ENCODE results near the gene ATRNL1. TPM values are rescaled to one million over a fixed set of nuclear protein-coding genes. Genes with fewer than 3 reads are reported as not detected.

ATRNL1 gene
- total RNA-seq, 1 donor from 2014 or later: 24.2 TPM

DNA sequence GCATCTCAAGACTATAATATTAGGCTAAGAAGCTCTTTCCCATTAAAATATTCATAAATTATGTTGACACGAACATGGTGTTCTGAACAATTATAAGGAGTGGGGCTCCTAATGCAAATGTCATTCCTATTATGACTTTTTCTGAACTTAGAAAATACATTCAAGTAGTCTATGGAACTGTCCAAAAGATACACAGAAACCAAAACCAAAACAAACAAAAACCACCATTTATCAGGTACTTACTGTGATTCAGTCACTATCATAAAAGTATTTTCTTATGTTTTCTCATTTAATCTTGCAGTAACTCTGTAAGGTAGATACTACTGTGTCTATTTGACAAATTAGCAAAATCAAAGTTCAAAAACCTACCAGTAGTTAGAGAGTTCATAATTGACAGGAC, 773.0 kb downstream of the ATRNL1 start:
- no peak overlapping the region for H3K27ac Mint-ChIP-seq

GRCh38 chr10:115866691-115867090, 773.5 kb downstream of the ATRNL1 start:
- Mint-ChIP-seq H3K9me3 (ENCODE audit: low read depth) (no peaks in the 10 kb centered on the region), H3K36me3 (ENCODE audit: insufficient read depth) (no peaks in the 10 kb centered on the region), H3K4me1 (ENCODE audit: low read depth) (peaks cover under 1% of the 10 kb centered on the region), H3K27ac (no peak overlapping the region), H3K27me3 (peaks cover 7% of the 10 kb centered on the region), H3K4me3 (ENCODE audit: low read depth) (no peak overlapping the region)
- TF ChIP-seq, protein P1, sequence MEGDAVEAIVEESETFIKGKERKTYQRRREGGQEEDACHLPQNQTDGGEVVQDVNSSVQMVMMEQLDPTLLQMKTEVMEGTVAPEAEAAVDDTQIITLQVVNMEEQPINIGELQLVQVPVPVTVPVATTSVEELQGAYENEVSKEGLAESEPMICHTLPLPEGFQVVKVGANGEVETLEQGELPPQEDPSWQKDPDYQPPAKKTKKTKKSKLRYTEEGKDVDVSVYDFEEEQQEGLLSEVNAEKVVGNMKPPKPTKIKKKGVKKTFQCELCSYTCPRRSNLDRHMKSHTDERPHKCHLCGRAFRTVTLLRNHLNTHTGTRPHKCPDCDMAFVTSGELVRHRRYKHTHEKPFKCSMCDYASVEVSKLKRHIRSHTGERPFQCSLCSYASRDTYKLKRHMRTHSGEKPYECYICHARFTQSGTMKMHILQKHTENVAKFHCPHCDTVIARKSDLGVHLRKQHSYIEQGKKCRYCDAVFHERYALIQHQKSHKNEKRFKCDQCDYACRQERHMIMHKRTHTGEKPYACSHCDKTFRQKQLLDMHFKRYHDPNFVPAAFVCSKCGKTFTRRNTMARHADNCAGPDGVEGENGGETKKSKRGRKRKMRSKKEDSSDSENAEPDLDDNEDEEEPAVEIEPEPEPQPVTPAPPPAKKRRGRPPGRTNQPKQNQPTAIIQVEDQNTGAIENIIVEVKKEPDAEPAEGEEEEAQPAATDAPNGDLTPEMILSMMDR (IDR thresholded peaks at IDR 0.05; ENCODE audit: unreplicated experiment): no peak
- DNase-seq (ENCODE audit: low spot score, unreplicated experiment): no peak

More for the DNA sequence above, 773.0 kb downstream of the ATRNL1 start:
- Mint-ChIP-seq H3K4me1 (ENCODE audit: low read depth) (no peaks in the 10 kb centered on the region), H3K36me3 (ENCODE audit: insufficient read depth) (no peaks in the 10 kb centered on the region), H3K4me3 (ENCODE audit: low read depth) (no peak overlapping the region), H3K9me3 (ENCODE audit: low read depth) (no peaks in the 10 kb centered on the region), H3K27me3 (peaks cover 7% of the 10 kb centered on the region)
- TF ChIP-seq, protein P1 (IDR thresholded peaks at IDR 0.05; ENCODE audit: unreplicated experiment): no peak
- no peak for DNase-seq (ENCODE audit: low spot score, unreplicated experiment)

- no peak overlapping the region for H3K4me3 Mint-ChIP-seq (ENCODE audit: low read depth)
Measured at GRCh38 chr10:115867305-115867704, 774.1 kb downstream of the ATRNL1 start.

GRCh38 chr10:115871855-115872254, 778.7 kb downstream of the ATRNL1 start:
- no peak for DNase-seq (ENCODE audit: low spot score, unreplicated experiment)
- H3K9me3 Mint-ChIP-seq (ENCODE audit: low read depth): no peaks in the 10 kb centered on the region
- no peak overlapping the region for H3K27ac Mint-ChIP-seq
- TF ChIP-seq, protein P1 (IDR thresholded peaks at IDR 0.05; ENCODE audit: unreplicated experiment): no peak
- H3K27me3 Mint-ChIP-seq: peaks cover 26% of the 10 kb centered on the region
- peaks cover 14% of the 10 kb centered on the region for H3K4me1 Mint-ChIP-seq (ENCODE audit: low read depth)
- H3K36me3 Mint-ChIP-seq (ENCODE audit: insufficient read depth): no peaks in the 10 kb centered on the region
- H3K4me3 Mint-ChIP-seq (ENCODE audit: low read depth): no peak overlapping the region

More at GRCh38 chr10:115867305-115867704, 774.1 kb downstream of the ATRNL1 start:
- DNase-seq (ENCODE audit: low spot score, unreplicated experiment): no peak
- TF ChIP-seq, protein P1 (IDR thresholded peaks at IDR 0.05; ENCODE audit: unreplicated experiment): no peak
- Mint-ChIP-seq H3K27me3 (peaks cover 7% of the 10 kb centered on the region), H3K9me3 (ENCODE audit: low read depth) (no peaks in the 10 kb centered on the region), H3K4me1 (ENCODE audit: low read depth) (peaks cover 7% of the 10 kb centered on the region), H3K27ac (no peak overlapping the region), H3K36me3 (ENCODE audit: insufficient read depth) (no peaks in the 10 kb centered on the region)

DNA sequence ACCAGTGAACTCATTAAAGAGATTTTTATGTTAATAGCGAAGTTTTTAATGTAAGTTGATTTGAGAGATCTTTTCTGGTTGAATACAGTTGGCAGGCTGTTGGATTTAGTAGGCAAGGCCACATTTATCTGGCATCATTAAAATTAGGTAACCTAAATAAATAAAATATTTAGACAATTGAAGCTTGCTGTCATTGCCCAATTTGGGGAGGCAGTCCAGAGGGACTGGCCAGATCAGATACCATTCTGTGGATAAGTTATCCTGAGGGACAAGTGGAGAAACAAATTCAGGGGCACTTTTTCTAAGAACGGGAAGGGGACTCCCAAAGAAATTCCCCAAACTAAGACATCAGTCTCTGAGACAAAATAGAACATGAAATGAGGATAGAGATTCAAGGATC, 782.0 kb downstream of the ATRNL1 start:
- Mint-ChIP-seq H3K36me3 (ENCODE audit: insufficient read depth) (no peaks in the 10 kb centered on the region), H3K9me3 (ENCODE audit: low read depth) (no peaks in the 10 kb centered on the region), H3K27me3 (peaks cover 21% of the 10 kb centered on the region), H3K4me3 (ENCODE audit: low read depth) (no peak overlapping the region), H3K4me1 (ENCODE audit: low read depth) (peaks cover 17% of the 10 kb centered on the region), H3K27ac (no peak overlapping the region)
- TF ChIP-seq, protein P1 (IDR thresholded peaks at IDR 0.05; ENCODE audit: unreplicated experiment): no peak
- DNase-seq (ENCODE audit: low spot score, unreplicated experiment): no peak
